Measurements from ENCODE around the gene TSPAN13.

TSPAN13 gene

GRCh38 chr7:16753102-16753931 lies at the start of gene TSPAN13:
Gene TSPAN13, plus strand, starts transcription at chr7:16753755. Its CDS starts 213 bp downstream, at chr7:16753968.
- peak; percentile 72 for FAIRE-seq

GRCh38 chr7:16708511-16708910 lies 45.0 kb upstream of the TSPAN13 start:
- no peak for FAIRE-seq

- no peak for FAIRE-seq
Observed at GRCh38 chr7:16708980-16709379, 44.6 kb upstream of the TSPAN13 start.

GRCh38 chr7:16710651-16711050 lies 42.9 kb upstream of the TSPAN13 start:
- no peak for FAIRE-seq

- FAIRE-seq: no peak
Observed at GRCh38 chr7:16711730-16712129, 41.8 kb upstream of the TSPAN13 start.

- FAIRE-seq: no peak
Observed at GRCh38 chr7:16712916-16713315, 40.6 kb upstream of the TSPAN13 start.

GRCh38 chr7:16715928-16716327 lies 37.6 kb upstream of the TSPAN13 start:
- no peak for FAIRE-seq

- no peak for FAIRE-seq
Observed at GRCh38 chr7:16718111-16718656, 35.4 kb upstream of the TSPAN13 start.

GRCh38 chr7:16719699-16720098 lies 33.9 kb upstream of the TSPAN13 start:
- FAIRE-seq: no peak

- FAIRE-seq: no peak
Observed at GRCh38 chr7:16721541-16721940, 32.0 kb upstream of the TSPAN13 start.

GRCh38 chr7:16724344-16724743 lies 29.2 kb upstream of the TSPAN13 start:
- no peak for FAIRE-seq

- FAIRE-seq: no peak
Observed at GRCh38 chr7:16726189-16726588, 27.4 kb upstream of the TSPAN13 start.

GRCh38 chr7:16727736-16728135 lies 25.8 kb upstream of the TSPAN13 start:
- no peak for FAIRE-seq

GRCh38 chr7:16728811-16729210 lies 24.7 kb upstream of the TSPAN13 start:
- FAIRE-seq: no peak

- FAIRE-seq: no peak
Observed at GRCh38 chr7:16729541-16729940, 24.0 kb upstream of the TSPAN13 start.

GRCh38 chr7:16730937-16731336 lies 22.6 kb upstream of the TSPAN13 start:
- no peak for FAIRE-seq

GRCh38 chr7:16732828-16733227 lies 20.7 kb upstream of the TSPAN13 start:
- FAIRE-seq: no peak

- no peak for FAIRE-seq
Observed at GRCh38 chr7:16734148-16734726, 19.3 kb upstream of the TSPAN13 start.

- no peak for FAIRE-seq
Observed at GRCh38 chr7:16735020-16735419, 18.5 kb upstream of the TSPAN13 start.

- no peak for FAIRE-seq
Observed at GRCh38 chr7:16738011-16738688, 15.4 kb upstream of the TSPAN13 start.

GRCh38 chr7:16739863-16740622 lies 13.5 kb upstream of the TSPAN13 start:
- no peak for FAIRE-seq

GRCh38 chr7:16740623-16740953 lies 13.0 kb upstream of the TSPAN13 start:
- no peak for FAIRE-seq

- no peak for FAIRE-seq
Observed at GRCh38 chr7:16740996-16741395, 12.6 kb upstream of the TSPAN13 start.

Data from islet of Langerhans (tissue), 1 donor.